ENCODE data around the gene RRP12.

GRCh38 chr10:97435211-97435610 is 34.1 kb upstream of the RRP12 start:
- TF ChIP-seq CTCF (IDR thresholded peaks at IDR 0.05; ENCODE audit: low read length) (no peak), EZH2 (IDR thresholded peaks at IDR 0.05; ENCODE audit: borderline replicate concordance, low read length) (no peak)

Measured in OCI-LY1 (cell line).